Left lung (tissue), 10 donors: ENCODE results near the gene CGB7. TPM values are rescaled to one million over a fixed set of nuclear protein-coding genes. Genes with fewer than 3 reads are reported as not detected.
"Not testable (repeated sequence)": the region's sequence is repeated elsewhere in the genome, so short reads cannot be mapped to it uniquely, and the experiment has no call there.

Experiments used
- ATAC-seq: fragments of 200-7000 bp; cut with Tn5 transposase; one replicate; pipeline ENCODE4 v1.9.1; 2020; ENCODE audit warnings: moderate library complexity
- DNase-seq, 4 donors: peaks; one replicate each; pipeline ENCODE4 v3.0.0-alpha.2; 2013 to 2020
- H3K27ac ChIP-seq, 2 donors: fragments of 200-600 bp; sonication (generic) in 1 of 2; one replicate each; pipeline versions ENCODE4 v1.5.0 to v1.8.0; 2020 to 2021
- H3K27me3 ChIP-seq, 2 donors: fragments of 200-600 bp; sonication (generic) in 1 of 2; one replicate each; pipeline versions ENCODE4 v1.5.0 to v1.8.0; 2020 to 2021
- H3K36me3 ChIP-seq, 2 donors: fragments of 200-600 bp; sonication (generic) in 1 of 2; one replicate each; pipeline versions ENCODE4 v1.5.0 to v1.8.0; 2020 to 2021
- H3K4me1 ChIP-seq, 2 donors: fragments of 200-600 bp; one replicate each; pipeline ENCODE4 v1.8.0; 2021
- H3K4me3 ChIP-seq, 2 donors: fragments of 200-600 bp; sonication (generic) in 1 of 2; one replicate each; pipeline versions ENCODE4 v1.5.0 to v1.8.0; 2020 to 2021; ENCODE audit warnings: mild to moderate bottlenecking in 1 of 2
- H3K9me3 ChIP-seq, 2 donors: fragments of 200-600 bp; sonication (generic) in 1 of 2; one replicate each; pipeline versions ENCODE4 v1.5.0 to v1.8.0; 2020 to 2021
- CTCF ChIP-seq, 2 donors: fragments of 200-600 bp; sonication (generic) in 1 of 2; IDR thresholded peaks; one replicate each; pipeline versions ENCODE4 v1.5.0 to v1.8.0; 2021; ENCODE audit warnings: antibody characterized with exemption in 2 of 2
- intact Hi-C, 2 donors: fragments of 100-400 bp; cut with DNase I; formaldehyde crosslinking; loops; one replicate each; pipeline versions ENCODE4 v1.11.2 to v1.14.2; 2022
- polyA plus RNA-seq, 6 donors: library from polyadenylated mRNA; unstranded; fragments of 120-200 nt; gene quantifications; one replicate each; pipeline ENCODE4 v1.2.1, GENCODE V29; 2013; ENCODE audit not compliant: insufficient read length in 6 of 6
- total RNA-seq, 2 donors: library from RNA; stranded (reverse); fragmentation: NEBNext Ultra II Directional; extraction: Animal tissue kit (Norgen Biotek cat#: 25700); gene quantifications; one replicate each; pipeline ENCODE4 v1.2.1, GENCODE V29; 2021
- donor health status: DM: no; HTN: yes; CAD: no.
- donor health status: DM: no; HTN: no; CAD: no.

CGB7 gene
- total and polyA plus RNA-seq, 8 donors = 0.09 to 0.69 (median 0.18) TPM

- Histone ChIP-seq H3K36me3 (no peaks in the 10 kb centered on the region), H3K9me3 (no peaks in the 10 kb centered on the region), H3K27me3 (peaks cover 0 to 93% of the 10 kb centered on the region in 2 donors), H3K4me3 (no peak overlapping the region), H3K4me1 (peaks cover 7 to 21% of the 10 kb centered on the region in 2 donors), H3K27ac (no peak overlapping the region)
- intact Hi-C loops = no loop called here
- TF ChIP-seq CTCF (IDR thresholded peaks at IDR 0.05) = no peak
- DNase-seq (no peak), ATAC-seq (no peak)
Observed at GRCh38 chr19:49059053-49059452, 1.5 kb upstream of the CGB7 start.

GRCh38 chr19:49058562-49058961 lies 1.0 kb upstream of the CGB7 start:
- Histone ChIP-seq H3K27ac (no peak overlapping the region), H3K9me3 (no peaks in the 10 kb centered on the region), H3K36me3 (no peaks in the 10 kb centered on the region), H3K4me1 (peaks cover 7 to 21% of the 10 kb centered on the region in 2 donors), H3K4me3 (no peak overlapping the region), H3K27me3 (peaks cover 0 to 88% of the 10 kb centered on the region in 2 donors)
- DNase-seq (no peak), ATAC-seq (no peak)
- TF ChIP-seq CTCF (IDR thresholded peaks at IDR 0.05) = no peak
- intact Hi-C loops = no loop called here

GRCh38 chr19:49056902-49057596 lies 500 bp downstream of the CGB7 start:
- Histone ChIP-seq H3K27me3 (peaks cover 0 to 73% of the 10 kb centered on the region in 2 donors), H3K4me3 (peak overlapping the region in 1 of 2 donors; percentile 48), H3K4me1 (peaks cover 7 to 21% of the 10 kb centered on the region in 2 donors)
- H3K9me3 ChIP-seq, H3K27ac ChIP-seq, H3K36me3 ChIP-seq, DNase-seq, intact Hi-C loops: not testable (repeated sequence)
- peak; percentile 4 for ATAC-seq

GRCh38 chr19:49056101-49056901 lies 1.2 kb downstream of the CGB7 start:
- ATAC-seq (peak; percentile 94), DNase-seq (peak in 3 of 4 donors; percentile 43 to 92 (median 64))
- Histone ChIP-seq H3K4me1 (peaks cover 7 to 21% of the 10 kb centered on the region in 2 donors), H3K27me3 (peaks cover 0 to 66% of the 10 kb centered on the region in 2 donors), H3K9me3 (no peaks in the 10 kb centered on the region), H3K36me3 (no peaks in the 10 kb centered on the region), H3K27ac (no peak overlapping the region), H3K4me3 (peak overlapping the region; percentile 40 to 48)
- TF ChIP-seq CTCF (IDR thresholded peaks at IDR 0.05) = no peak
- intact Hi-C loops = no loop called here

GRCh38 chr19:49050376-49051033 lies 7.0 kb downstream of the CGB7 start:
- ATAC-seq, H3K4me1 ChIP-seq, intact Hi-C loops, H3K36me3 ChIP-seq, H3K27me3 ChIP-seq, DNase-seq, H3K27ac ChIP-seq, H3K9me3 ChIP-seq, H3K4me3 ChIP-seq: not testable (repeated sequence)

- intact Hi-C loops = not testable (repeated sequence)
Observed at GRCh38 chr19:49049834-49050233, 7.7 kb downstream of the CGB7 start.

GRCh38 chr19:49049011-49049410 lies 8.5 kb downstream of the CGB7 start, which contains the start of gene CGB8:
Gene CGB8 (minus strand): TSS chr19:49049111. CDS start chr19:49048739, 372 bp downstream.
- peak in 1 of 4 donors; percentile 33 for DNase-seq
- H3K4me1 ChIP-seq, intact Hi-C loops, H3K36me3 ChIP-seq, H3K9me3 ChIP-seq, H3K27me3 ChIP-seq, ATAC-seq, H3K27ac ChIP-seq, H3K4me3 ChIP-seq: not testable (repeated sequence)

More at GRCh38 chr19:49049834-49050233, 7.7 kb downstream of the CGB7 start:
- not testable (repeated sequence) for ATAC-seq, DNase-seq, H3K36me3 ChIP-seq, H3K27me3 ChIP-seq, H3K9me3 ChIP-seq, H3K4me3 ChIP-seq, H3K4me1 ChIP-seq, H3K27ac ChIP-seq

- intact Hi-C loops, H3K9me3 ChIP-seq, H3K4me3 ChIP-seq, ATAC-seq, DNase-seq, H3K27me3 ChIP-seq, H3K27ac ChIP-seq, H3K4me1 ChIP-seq, H3K36me3 ChIP-seq: not testable (repeated sequence)
Observed at GRCh38 chr19:49043548-49043947, 14.0 kb downstream of the CGB7 start, which contains the start of gene CGB5. Gene CGB5 (plus strand): TSS chr19:49043848. CDS start chr19:49044210, 362 bp downstream.

GRCh38 chr19:49042666-49043065 lies 14.9 kb downstream of the CGB7 start:
- intact Hi-C loops, H3K36me3 ChIP-seq, H3K9me3 ChIP-seq, DNase-seq, H3K27me3 ChIP-seq, H3K27ac ChIP-seq, H3K4me3 ChIP-seq, ATAC-seq, H3K4me1 ChIP-seq: not testable (repeated sequence)
